DMS79 treated with DMSO at 0.1 percent for 48 hours (cell line): ENCODE data around the gene MED15.

ENCODE experiments used
- DNase-seq: peaks from one replicate; lab custom pipeline; 2025; lab: John Stamatoyannopoulos, UW

Gene MED15

DNA sequence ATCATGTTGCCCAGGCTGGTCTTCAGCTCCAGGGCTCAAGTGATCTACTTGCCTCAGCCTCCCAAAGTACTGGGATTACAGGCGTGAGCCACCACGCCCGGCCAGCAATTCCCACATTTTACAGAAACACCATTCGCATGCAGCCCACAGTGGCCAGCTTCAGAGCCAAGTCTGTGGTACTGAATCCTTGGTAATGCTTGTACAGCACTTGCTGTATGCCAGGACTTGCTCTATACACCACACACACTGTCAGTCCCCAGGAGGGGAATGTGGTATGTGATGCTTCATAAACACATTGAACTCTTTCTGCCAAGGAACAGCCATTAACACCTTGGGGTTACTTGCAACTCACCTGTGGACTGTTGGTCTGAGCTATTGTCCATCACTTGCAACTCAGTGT is 119.4 kb downstream of the MED15 start:
- DNase-seq: no peak

GRCh38 chr22:20627432-20627831 is 120.0 kb downstream of the MED15 start:
- DNase-seq: no peak

DNA sequence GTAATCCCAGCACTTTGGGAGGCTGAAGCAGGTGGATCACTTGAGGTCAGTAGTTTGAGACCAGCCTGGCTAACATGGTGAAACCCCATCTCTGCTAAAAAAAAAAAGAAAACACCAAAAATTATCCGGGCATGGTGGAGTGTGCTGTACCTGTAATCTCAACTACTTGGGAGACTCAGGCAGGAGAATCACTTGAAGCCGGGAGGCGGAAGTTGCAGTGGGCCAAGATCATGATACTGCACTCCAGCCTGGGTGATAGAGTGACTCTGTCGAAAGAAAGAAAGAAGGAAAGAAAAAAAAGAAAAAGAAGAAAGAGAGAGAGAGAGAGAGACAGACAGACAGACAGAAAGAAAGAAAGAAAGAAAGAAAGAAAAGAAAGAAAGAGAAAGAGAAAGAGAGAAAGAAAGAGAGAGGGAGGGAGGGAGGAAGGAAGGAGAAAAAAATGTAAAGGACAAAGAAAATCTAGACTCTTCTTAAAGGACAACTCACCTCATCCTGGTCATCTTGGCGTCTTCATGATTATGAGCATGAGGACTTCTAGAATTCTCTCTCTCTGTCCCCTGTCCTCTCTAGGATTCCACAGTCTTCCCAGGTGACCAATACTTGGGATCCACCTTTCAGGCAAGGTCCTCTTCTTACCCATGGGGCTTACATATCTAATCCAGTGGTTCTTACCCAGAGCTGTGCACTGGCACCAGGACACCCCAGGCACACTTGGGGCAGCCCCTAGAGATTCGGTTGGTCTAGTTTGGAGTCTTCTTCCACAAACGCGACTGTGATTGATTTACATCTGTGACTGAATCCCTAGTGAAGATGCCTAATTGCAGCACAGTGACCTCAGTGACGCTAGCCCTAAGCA is 120.9 kb downstream of the MED15 start:
- no peak for DNase-seq

DNA sequence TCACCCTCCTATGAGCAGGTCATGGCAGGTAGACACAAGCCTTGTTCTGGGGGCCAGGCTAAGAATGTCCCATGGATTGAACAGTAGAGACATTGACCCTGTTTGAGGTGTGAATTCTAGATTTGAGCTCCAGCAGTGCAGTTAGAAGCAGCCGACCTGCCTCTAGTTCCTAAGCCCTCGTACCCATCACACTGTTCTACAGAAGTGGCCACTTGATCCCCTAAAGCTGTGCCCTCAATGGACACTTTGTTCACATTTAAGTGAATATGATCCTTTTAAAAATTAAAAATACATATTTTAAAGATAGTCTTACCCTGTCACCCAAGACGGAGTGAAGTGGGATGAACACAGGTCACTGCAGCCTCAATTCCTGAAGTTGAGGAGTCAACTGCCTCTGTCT is 122.0 kb downstream of the MED15 start:
- DNase-seq: no peak

- DNase-seq: no peak
Measured at GRCh38 chr22:20630873-20631617, 123.6 kb downstream of the MED15 start.

GRCh38 chr22:20632082-20632481 is 124.7 kb downstream of the MED15 start:
- DNase-seq: no peak

GRCh38 chr22:20632518-20632917 is 125.1 kb downstream of the MED15 start:
- no peak for DNase-seq

GRCh38 chr22:20634560-20635226 is 127.3 kb downstream of the MED15 start:
- no peak for DNase-seq

DNA sequence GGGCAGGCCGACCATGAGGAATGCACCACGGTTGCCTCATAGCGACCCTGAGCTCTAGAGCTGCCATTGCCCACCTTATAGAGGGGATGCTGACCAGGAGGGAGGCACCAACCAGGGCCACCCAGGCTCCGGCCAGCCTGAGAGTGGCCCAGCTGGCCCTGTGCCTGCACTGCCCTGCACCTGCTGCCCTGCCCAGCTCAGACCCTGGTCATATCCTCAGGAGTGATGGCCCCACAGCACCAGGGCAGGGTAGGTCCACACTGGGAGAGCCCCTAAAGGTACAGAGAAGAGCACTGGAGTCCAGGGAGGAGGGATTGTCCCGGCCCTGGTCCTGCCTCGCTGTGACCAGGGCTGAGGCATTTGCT is 127.8 kb downstream of the MED15 start:
- DNase-seq: no peak

DNA sequence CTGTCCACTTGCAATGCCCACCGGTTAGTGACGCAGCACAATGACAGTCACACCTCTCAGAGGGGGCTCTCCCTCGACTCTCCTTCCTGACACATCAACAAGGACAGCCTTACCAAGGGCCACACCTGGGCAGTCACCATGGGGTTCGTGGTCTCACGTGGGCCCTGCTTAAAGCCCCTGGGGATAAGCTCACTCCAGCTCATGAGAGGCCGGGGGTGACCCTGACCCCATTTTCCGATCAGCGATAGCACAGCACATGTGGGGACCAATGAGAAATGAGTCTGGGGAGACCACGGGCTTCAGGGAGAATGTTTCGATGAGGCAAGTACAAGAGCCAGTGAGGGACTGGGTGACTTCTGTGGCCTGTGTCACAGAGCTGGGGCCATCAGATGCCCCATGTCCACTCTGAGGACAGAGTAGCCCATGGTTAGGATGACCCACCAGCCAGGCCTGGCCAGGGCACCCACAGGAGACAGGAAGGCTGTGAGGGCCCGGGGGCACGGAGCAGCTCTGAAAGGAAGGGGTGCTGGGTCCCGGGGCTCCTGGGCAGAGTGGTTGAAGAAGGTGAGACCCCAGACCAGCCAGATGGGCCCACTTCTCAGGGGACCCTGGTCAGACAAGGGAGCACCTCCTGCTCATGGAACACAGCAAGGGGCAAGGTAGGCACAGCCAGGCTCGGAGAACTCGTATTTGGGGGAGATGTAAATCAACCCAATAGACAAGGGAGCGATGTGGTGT is 128.8 kb downstream of the MED15 start:
- no peak for DNase-seq

DNA sequence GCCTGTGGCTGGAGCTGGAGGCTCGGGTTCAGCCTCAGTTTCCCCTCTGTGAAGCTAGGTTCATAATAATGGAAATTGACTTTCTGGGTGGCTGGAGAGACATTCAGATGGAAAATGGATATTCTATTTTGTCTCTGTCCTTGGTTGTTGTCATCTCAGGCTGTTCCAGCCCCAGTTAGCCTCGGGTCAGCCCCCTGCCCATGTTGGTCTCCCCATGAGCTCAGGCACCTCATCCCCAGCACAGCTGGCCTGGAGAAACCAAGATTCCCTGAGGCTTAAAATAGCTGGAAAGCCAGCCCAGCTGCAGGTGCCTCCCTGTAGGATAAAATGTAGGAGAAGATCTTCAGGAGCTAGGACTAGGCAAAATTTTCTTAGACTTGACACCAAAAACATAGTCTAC is 129.5 kb downstream of the MED15 start:
- no peak for DNase-seq
